ENCODE measurements around the gene TTBK2. TPM values are rescaled to one million over a fixed set of nuclear protein-coding genes. Genes with fewer than 3 reads are reported as not detected.

TTBK2 gene
- polyA plus RNA-seq, 1 of the 3 experiments (the other 2 are of a cell fraction): 4.5 TPM

DNA sequence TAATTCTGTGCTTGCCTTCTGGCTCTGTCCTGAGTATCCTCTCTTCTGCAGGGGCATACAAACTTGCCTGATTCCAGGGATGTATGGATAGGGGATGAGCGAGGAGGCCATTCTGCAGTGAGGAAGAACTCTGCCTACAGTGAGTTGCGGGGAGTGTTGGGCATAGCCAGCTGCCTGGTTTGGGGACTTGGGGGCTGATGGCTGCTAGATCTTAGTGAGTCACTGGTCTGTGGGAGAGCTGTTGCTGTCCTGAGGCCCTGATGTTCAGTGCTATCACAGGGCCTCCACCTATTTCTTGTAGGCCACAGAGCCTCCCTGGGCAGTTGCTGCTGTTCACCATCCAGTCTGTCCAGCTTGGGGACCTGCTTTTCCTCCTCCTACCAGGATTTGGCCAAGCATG is 204.0 kb downstream of the TTBK2 start:
- CTCF ChIA-PET: interaction anchor here (1.0 to 1.7 kb wide), 3 partner anchors 12 to 210 kb away, joined by 3 to 13 read pairs (median 5); no protein-coding TSS in a partner anchor
- no peak overlapping the region for H3K9ac ChIP-seq
- no peak overlapping the region for H3K4me2 ChIP-seq
- 100% methylated on average over 2 of the region's 2 CpGs for WGBS (ENCODE audit: low lambda C conversion rate)
- H3K9me2 ChIP-seq: no peaks in the 10 kb centered on the region
- no peaks in the 10 kb centered on the region for H4K20me1 ChIP-seq (ENCODE audit: insufficient read depth)
- H3K27me3 ChIP-seq (ENCODE audit: insufficient read depth): no peaks in the 10 kb centered on the region
- H3K4me1 ChIP-seq (ENCODE audit: control insufficient read depth in 1 of 2, insufficient read depth in 2 of 2, low read depth in 1 of 2, low read length in 1 of 2): peaks cover 0 to 6% of the 10 kb centered on the region in 2 experiments; a peak in 1 of 4 replicates
- H3K9me3 ChIP-seq: no peaks in the 10 kb centered on the region
- peaks cover 3% of the 10 kb centered on the region for H3F3A ChIP-seq (replicated peaks; ENCODE audit: insufficient read depth)
- no peak overlapping the region for H3K27ac ChIP-seq (ENCODE audit: low read depth in 2 of 2, low read length in 1 of 2)
- no peak overlapping the region for H2AFZ ChIP-seq (ENCODE audit: low read depth)
- H3K36me3 ChIP-seq (replicated peaks in 1 of 2; ENCODE audit: control insufficient read depth in 1 of 2, insufficient read depth in 2 of 2, low read length in 1 of 2): peaks cover 0 to 13% of the 10 kb centered on the region in 2 experiments
- DNase-seq: no peak
- POLR2A ChIA-PET: no interaction called here
- no peaks in the 10 kb centered on the region for H3K79me2 ChIP-seq (ENCODE audit: insufficient read depth)
- H3K4me3 ChIP-seq (ENCODE audit: low read depth in 2 of 2, low read length in 1 of 2): no peak overlapping the region
- TF ChIP-seq GABPA (IDR thresholded peaks at IDR 0.05; ENCODE audit: low read depth): no peak
- no peak for TF ChIP-seq POLR2AphosphoS5 (IDR thresholded peaks at IDR 0.05; ENCODE audit: low read depth, low read length)
- no peak for TF ChIP-seq RCOR1 (IDR thresholded peaks at IDR 0.05; ENCODE audit: low read length)
- TF ChIP-seq, protein P1, sequence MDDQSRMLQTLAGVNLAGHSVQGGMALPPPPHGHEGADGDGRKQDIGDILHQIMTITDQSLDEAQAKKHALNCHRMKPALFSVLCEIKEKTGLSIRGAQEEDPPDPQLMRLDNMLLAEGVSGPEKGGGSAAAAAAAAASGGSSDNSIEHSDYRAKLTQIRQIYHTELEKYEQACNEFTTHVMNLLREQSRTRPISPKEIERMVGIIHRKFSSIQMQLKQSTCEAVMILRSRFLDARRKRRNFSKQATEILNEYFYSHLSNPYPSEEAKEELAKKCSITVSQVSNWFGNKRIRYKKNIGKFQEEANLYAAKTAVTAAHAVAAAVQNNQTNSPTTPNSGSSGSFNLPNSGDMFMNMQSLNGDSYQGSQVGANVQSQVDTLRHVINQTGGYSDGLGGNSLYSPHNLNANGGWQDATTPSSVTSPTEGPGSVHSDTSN (IDR thresholded peaks at IDR 0.05): no peak
- TF ChIP-seq YY1 (IDR thresholded peaks at IDR 0.05; ENCODE audit: low read depth): no peak
- no peak for TF ChIP-seq SMC3 (IDR thresholded peaks at IDR 0.05; ENCODE audit: low read depth, low read length)
- no peak for TF ChIP-seq SIN3A (IDR thresholded peaks at IDR 0.05; ENCODE audit: borderline replicate concordance, low read depth, low read length)
- TF ChIP-seq, protein P2, sequence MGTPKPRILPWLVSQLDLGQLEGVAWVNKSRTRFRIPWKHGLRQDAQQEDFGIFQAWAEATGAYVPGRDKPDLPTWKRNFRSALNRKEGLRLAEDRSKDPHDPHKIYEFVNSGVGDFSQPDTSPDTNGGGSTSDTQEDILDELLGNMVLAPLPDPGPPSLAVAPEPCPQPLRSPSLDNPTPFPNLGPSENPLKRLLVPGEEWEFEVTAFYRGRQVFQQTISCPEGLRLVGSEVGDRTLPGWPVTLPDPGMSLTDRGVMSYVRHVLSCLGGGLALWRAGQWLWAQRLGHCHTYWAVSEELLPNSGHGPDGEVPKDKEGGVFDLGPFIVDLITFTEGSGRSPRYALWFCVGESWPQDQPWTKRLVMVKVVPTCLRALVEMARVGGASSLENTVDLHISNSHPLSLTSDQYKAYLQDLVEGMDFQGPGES (IDR thresholded peaks at IDR 0.05; ENCODE audit: low read depth, low read length): no peak
- no peak for TF ChIP-seq FOXJ3 (CRISPR knock-in tag; IDR thresholded peaks at IDR 0.05)
- TF ChIP-seq, protein P3, sequence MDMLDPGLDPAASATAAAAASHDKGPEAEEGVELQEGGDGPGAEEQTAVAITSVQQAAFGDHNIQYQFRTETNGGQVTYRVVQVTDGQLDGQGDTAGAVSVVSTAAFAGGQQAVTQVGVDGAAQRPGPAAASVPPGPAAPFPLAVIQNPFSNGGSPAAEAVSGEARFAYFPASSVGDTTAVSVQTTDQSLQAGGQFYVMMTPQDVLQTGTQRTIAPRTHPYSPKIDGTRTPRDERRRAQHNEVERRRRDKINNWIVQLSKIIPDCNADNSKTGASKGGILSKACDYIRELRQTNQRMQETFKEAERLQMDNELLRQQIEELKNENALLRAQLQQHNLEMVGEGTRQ (IDR thresholded peaks at IDR 0.05; ENCODE audit: borderline replicate concordance, low read depth, low read length): no peak
- TF ChIP-seq EP300 (IDR thresholded peaks at IDR 0.05; ENCODE audit: borderline replicate concordance in 1 of 2, low read depth in 1 of 2, low read length in 1 of 2): no peak
- no peak for TF ChIP-seq MEF2A (IDR thresholded peaks at IDR 0.05; ENCODE audit: borderline replicate concordance, low read depth)
- TF ChIP-seq JUND (IDR thresholded peaks at IDR 0.05): no peak
- TF ChIP-seq, protein P4, sequence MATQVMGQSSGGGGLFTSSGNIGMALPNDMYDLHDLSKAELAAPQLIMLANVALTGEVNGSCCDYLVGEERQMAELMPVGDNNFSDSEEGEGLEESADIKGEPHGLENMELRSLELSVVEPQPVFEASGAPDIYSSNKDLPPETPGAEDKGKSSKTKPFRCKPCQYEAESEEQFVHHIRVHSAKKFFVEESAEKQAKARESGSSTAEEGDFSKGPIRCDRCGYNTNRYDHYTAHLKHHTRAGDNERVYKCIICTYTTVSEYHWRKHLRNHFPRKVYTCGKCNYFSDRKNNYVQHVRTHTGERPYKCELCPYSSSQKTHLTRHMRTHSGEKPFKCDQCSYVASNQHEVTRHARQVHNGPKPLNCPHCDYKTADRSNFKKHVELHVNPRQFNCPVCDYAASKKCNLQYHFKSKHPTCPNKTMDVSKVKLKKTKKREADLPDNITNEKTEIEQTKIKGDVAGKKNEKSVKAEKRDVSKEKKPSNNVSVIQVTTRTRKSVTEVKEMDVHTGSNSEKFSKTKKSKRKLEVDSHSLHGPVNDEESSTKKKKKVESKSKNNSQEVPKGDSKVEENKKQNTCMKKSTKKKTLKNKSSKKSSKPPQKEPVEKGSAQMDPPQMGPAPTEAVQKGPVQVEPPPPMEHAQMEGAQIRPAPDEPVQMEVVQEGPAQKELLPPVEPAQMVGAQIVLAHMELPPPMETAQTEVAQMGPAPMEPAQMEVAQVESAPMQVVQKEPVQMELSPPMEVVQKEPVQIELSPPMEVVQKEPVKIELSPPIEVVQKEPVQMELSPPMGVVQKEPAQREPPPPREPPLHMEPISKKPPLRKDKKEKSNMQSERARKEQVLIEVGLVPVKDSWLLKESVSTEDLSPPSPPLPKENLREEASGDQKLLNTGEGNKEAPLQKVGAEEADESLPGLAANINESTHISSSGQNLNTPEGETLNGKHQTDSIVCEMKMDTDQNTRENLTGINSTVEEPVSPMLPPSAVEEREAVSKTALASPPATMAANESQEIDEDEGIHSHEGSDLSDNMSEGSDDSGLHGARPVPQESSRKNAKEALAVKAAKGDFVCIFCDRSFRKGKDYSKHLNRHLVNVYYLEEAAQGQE (IDR thresholded peaks at IDR 0.05; ENCODE audit: low read depth, low read length): no peak
- TF ChIP-seq GATA2 (CRISPR knock-in tag; IDR thresholded peaks at IDR 0.05): no peak
- no peak for TF ChIP-seq TAF1 (IDR thresholded peaks at IDR 0.05; ENCODE audit: borderline replicate concordance, low read depth, low read length)
- no peak for TF ChIP-seq FOSL2 (IDR thresholded peaks at IDR 0.05; ENCODE audit: borderline replicate concordance, low read depth)
- no peak for TF ChIP-seq TEAD4 (IDR thresholded peaks at IDR 0.05; ENCODE audit: borderline replicate concordance, insufficient read depth)

All from SK-N-SH (cell line).